Measurements from ENCODE around the gene GFRA1. TPM values are rescaled to one million over a fixed set of nuclear protein-coding genes. Genes with fewer than 3 reads are reported as not detected.

Gene GFRA1
- total and polyA plus RNA-seq, 11 donors: 0.76 to 18.6 (median 1.4) TPM

DNA sequence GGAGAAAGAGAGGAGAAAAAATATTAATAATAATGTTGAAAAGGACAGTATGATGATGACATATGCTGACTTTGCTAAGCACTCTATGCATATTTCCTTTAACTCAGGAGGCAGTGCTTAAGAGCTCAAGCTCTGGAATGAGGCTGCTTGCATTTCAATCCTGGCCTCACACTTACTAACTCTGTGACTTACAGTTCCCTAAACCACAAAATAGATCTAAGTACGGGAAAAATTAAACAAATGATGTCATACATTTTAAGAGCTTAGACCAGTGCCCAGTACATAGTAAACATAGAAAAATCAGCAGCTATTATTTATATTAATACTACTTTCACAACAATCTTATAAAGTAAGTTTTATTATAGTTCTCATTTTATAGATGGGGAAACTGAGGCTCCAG is 61.3 kb downstream of the GFRA1 start:
- H3K27ac ChIP-seq: no peak overlapping the region
- no peaks in the 10 kb centered on the region for H3K9me3 ChIP-seq
- ATAC-seq: no peak
- no peaks in the 10 kb centered on the region for H3K27me3 ChIP-seq
- TF ChIP-seq, protein P1, sequence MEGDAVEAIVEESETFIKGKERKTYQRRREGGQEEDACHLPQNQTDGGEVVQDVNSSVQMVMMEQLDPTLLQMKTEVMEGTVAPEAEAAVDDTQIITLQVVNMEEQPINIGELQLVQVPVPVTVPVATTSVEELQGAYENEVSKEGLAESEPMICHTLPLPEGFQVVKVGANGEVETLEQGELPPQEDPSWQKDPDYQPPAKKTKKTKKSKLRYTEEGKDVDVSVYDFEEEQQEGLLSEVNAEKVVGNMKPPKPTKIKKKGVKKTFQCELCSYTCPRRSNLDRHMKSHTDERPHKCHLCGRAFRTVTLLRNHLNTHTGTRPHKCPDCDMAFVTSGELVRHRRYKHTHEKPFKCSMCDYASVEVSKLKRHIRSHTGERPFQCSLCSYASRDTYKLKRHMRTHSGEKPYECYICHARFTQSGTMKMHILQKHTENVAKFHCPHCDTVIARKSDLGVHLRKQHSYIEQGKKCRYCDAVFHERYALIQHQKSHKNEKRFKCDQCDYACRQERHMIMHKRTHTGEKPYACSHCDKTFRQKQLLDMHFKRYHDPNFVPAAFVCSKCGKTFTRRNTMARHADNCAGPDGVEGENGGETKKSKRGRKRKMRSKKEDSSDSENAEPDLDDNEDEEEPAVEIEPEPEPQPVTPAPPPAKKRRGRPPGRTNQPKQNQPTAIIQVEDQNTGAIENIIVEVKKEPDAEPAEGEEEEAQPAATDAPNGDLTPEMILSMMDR (IDR thresholded peaks at IDR 0.05): no peak
- TF ChIP-seq POLR2A (IDR thresholded peaks at IDR 0.05): no peak
- H3K36me3 ChIP-seq: no peaks in the 10 kb centered on the region
- H3K4me1 ChIP-seq: peaks cover 0 to 5% (median 0%) of the 10 kb centered on the region in 12 donors
- H3K4me3 ChIP-seq: no peak overlapping the region
- DNase-seq: no peak
- WGBS, 4 donors: 59 to 68% (median 62%) methylated on average over 1 of the region's 1 CpG
- intact Hi-C loops (cut with DNase I): no loop called here

DNA sequence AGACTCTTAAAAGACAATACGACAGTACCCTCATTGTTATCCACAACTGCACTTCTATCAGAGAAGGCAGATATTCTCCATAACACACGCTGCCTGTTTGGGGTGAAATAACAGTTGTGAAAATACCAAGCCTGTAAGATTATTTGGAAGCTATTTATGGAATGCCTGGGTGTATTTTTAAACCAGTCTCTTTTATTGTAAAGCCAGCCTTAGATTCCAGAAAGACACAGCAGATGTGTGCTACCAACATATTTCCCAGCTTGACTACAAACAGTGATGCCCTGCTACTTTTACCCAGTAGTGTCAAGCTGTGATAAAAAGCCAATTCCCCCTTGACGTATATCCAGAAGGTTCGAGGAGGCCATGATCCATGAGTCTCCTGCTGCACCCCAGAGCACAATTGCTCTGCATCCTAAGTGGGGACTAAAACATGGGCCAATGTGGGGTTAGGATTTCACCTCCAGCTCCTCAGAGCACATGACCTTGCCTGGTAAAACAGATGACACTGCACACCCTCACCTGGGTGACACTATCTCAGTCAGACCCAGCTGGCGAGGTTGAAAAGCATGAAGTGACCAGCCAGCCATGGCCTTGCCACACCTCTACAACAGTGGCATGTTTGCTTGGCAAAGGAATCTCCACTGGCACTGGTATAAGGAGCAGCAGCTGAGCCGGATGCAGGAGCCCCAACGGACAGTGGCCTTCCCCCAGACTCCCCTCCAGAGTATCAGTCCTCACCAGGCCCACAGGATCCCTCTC is 62.2 kb downstream of the GFRA1 start:
- 66 to 74% (median 72%) methylated on average over 7 of the region's 7 CpGs for WGBS, 4 donors
- Histone ChIP-seq H3K36me3 (no peaks in the 10 kb centered on the region), H3K4me1 (peaks cover 0 to 5% (median 0%) of the 10 kb centered on the region in 12 donors), H3K9me3 (no peaks in the 10 kb centered on the region), H3K27ac (no peak overlapping the region), H3K27me3 (no peaks in the 10 kb centered on the region), H3K4me3 (no peak overlapping the region)
- intact Hi-C loops (cut with DNase I): no loop called here
- TF ChIP-seq, protein P1 (IDR thresholded peaks at IDR 0.05): no peak
- no peak for TF ChIP-seq POLR2A (IDR thresholded peaks at IDR 0.05)
- ATAC-seq (no peak), DNase-seq (no peak)

DNA sequence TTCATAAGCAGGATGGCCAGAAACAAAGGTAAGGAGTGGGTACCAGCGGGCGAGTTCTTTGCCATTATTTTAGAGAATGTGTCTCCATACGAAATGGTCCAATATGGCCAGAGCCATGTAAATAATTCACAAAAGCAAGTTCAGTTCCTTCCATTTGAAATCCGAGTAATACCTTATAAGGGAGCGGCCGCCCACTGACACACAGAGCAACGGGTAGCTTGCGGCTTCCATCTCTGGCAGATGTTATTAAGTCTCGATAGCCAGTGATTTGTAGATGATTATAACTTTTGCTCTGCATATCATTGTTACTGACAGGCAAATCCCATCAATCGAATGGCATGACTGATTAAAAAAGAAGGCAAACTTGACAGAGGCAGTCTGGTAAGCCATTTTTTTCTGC is 63.2 kb downstream of the GFRA1 start:
- ATAC-seq: no peak
- no peak for DNase-seq
- intact Hi-C loops (cut with DNase I): no loop called here
- H3K36me3 ChIP-seq: no peaks in the 10 kb centered on the region
- H3K27ac ChIP-seq: no peak overlapping the region
- no peaks in the 10 kb centered on the region for H3K9me3 ChIP-seq
- H3K4me1 ChIP-seq: peaks cover 0 to 5% (median 0%) of the 10 kb centered on the region in 12 donors
- H3K4me3 ChIP-seq: no peak overlapping the region
- no peaks in the 10 kb centered on the region for H3K27me3 ChIP-seq
- WGBS, 4 donors: 86 to 92% (median 91%) methylated on average over 10 of the region's 10 CpGs
- no peak for TF ChIP-seq POLR2A (IDR thresholded peaks at IDR 0.05)
- TF ChIP-seq, protein P1 (IDR thresholded peaks at IDR 0.05): no peak

DNA sequence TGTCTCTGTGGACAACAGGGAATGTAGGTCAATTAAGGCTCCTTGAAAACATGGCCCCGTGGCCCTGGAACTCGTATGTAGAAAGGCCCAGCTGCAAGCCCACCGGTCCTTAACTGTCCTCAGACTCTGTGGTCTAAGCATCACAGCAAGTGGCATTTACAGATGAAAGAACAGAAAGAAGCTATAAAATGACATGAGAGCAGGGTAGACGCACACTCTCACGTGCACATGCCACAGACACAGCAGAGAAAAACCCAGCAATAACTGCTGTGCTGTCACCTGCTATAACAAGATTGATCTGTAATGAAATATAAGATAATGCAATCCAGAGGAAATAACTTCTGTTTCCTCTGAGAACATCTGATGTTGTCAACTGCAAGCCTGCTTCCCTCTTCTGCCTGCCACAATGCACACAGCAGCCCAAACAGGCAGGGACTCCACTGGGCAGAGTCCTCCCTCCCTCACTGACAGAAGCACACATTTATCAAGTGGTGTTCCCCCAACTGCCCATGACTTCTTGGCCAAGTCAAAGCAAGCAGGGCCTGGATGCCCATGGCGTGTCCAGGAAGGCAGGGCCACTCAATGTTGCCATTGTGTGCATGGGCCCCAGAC is 63.9 kb downstream of the GFRA1 start:
- ATAC-seq: no peak
- Histone ChIP-seq H3K36me3 (no peaks in the 10 kb centered on the region), H3K27me3 (no peaks in the 10 kb centered on the region), H3K4me1 (peaks cover 0 to 5% (median 0%) of the 10 kb centered on the region in 12 donors), H3K27ac (no peak overlapping the region), H3K9me3 (no peaks in the 10 kb centered on the region), H3K4me3 (no peak overlapping the region)
- no peak for TF ChIP-seq POLR2A (IDR thresholded peaks at IDR 0.05)
- TF ChIP-seq, protein P1 (IDR thresholded peaks at IDR 0.05): no peak
- intact Hi-C loops (cut with DNase I): no loop called here
- no peak for DNase-seq
- 72 to 84% (median 82%) methylated on average over 6 of the region's 6 CpGs for WGBS, 4 donors
